ENCODE results near the gene ACTN1.

DNA sequence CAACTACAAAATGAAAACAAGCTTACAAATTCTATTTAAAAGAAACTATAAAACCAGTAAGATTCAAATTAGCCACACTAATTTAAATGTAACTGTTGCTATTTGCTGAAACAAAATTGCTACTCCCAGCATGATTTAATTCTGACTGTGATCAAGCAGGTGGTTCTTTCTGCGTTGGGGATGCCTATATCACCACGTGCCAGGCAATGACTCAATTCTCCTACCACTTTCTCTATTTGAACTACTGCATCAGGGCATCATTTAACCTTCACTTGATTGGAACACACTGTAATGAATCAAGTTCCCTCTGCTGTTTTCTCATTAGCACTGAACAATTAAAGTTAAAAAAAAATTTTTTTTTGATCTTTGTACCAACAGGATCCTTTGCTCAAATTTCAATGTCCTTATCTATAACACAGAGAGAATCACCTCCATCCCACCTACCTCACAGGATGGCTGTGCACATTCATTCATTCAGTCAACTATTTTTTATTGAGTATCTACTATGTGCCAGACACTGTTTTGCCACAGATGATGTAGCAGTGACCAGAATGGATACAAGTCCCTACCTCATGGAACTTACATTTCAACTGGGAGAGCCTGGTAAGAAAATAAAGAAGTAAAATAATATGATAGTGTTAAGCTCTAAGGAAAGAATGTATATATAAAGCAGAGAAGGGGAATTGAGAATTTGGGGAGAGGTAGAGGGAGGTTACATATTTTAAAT lies 8.0 kb upstream of the ACTN1 start:
- TF ChIP-seq POLR2AphosphoS5 (IDR thresholded peaks at IDR 0.05; ENCODE audit: low read depth, low read length), result no peak
- TF ChIP-seq, protein P1, sequence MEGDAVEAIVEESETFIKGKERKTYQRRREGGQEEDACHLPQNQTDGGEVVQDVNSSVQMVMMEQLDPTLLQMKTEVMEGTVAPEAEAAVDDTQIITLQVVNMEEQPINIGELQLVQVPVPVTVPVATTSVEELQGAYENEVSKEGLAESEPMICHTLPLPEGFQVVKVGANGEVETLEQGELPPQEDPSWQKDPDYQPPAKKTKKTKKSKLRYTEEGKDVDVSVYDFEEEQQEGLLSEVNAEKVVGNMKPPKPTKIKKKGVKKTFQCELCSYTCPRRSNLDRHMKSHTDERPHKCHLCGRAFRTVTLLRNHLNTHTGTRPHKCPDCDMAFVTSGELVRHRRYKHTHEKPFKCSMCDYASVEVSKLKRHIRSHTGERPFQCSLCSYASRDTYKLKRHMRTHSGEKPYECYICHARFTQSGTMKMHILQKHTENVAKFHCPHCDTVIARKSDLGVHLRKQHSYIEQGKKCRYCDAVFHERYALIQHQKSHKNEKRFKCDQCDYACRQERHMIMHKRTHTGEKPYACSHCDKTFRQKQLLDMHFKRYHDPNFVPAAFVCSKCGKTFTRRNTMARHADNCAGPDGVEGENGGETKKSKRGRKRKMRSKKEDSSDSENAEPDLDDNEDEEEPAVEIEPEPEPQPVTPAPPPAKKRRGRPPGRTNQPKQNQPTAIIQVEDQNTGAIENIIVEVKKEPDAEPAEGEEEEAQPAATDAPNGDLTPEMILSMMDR (IDR thresholded peaks at IDR 0.05), result no peak
